T-helper 2 cell treated with Interferon-gamma antibody and Interleukin-4, amounts not matched to agents 5 μg/mL and 100 μg/mL, for 36 hours (primary cell): ENCODE data around the gene GINS1.

Experiments
- DNase-seq: peaks from one replicate; pipeline ENCODE4 v3.0.0; 2021; ENCODE audit warnings: low spot score
- H3K27ac Mint-ChIP-seq: one replicate; pipeline ENCODE4 v1.8.0; 2021; ENCODE audit warnings: mild to moderate bottlenecking, mixed read lengths
- H3K27me3 Mint-ChIP-seq: one replicate; pipeline ENCODE4 v1.8.0; 2021; ENCODE audit warnings: low read depth, mixed read lengths
- H3K36me3 Mint-ChIP-seq: one replicate; pipeline ENCODE4 v1.8.0; 2021; ENCODE audit warnings: low read depth, mixed read lengths
- H3K4me1 Mint-ChIP-seq: one replicate; pipeline ENCODE4 v1.8.0; 2021; ENCODE audit warnings: low read depth, mixed read lengths
- H3K4me3 Mint-ChIP-seq: one replicate; pipeline ENCODE4 v1.8.0; 2022; ENCODE audit warnings: mild to moderate bottlenecking, moderate library complexity, mixed read lengths
- H3K9me3 Mint-ChIP-seq: one replicate; pipeline ENCODE4 v1.8.0; 2021; ENCODE audit warnings: mixed read lengths

Gene GINS1

GRCh38 chr20:25483431-25484132, 76.1 kb downstream of the GINS1 start:
- H3K9me3 Mint-ChIP-seq, result no peaks in the 10 kb centered on the region
- no peaks in the 10 kb centered on the region for H3K27me3 Mint-ChIP-seq
- peaks cover 14% of the 10 kb centered on the region for H3K4me1 Mint-ChIP-seq
- no peaks in the 10 kb centered on the region for H3K36me3 Mint-ChIP-seq
- DNase-seq, result no peak
- no peak overlapping the region for H3K27ac Mint-ChIP-seq
- no peak overlapping the region for H3K4me3 Mint-ChIP-seq

GRCh38 chr20:25484224-25484846, 76.9 kb downstream of the GINS1 start:
- Mint-ChIP-seq H3K4me3 (no peak overlapping the region), H3K4me1 (peaks cover 14% of the 10 kb centered on the region), H3K36me3 (no peaks in the 10 kb centered on the region), H3K9me3 (no peaks in the 10 kb centered on the region), H3K27me3 (no peaks in the 10 kb centered on the region), H3K27ac (peak overlapping the region; percentile 3)
- no peak for DNase-seq

GRCh38 chr20:25484911-25485511, 77.5 kb downstream of the GINS1 start:
- Mint-ChIP-seq H3K4me1 (peaks cover 14% of the 10 kb centered on the region), H3K36me3 (no peaks in the 10 kb centered on the region), H3K4me3 (no peak overlapping the region), H3K27me3 (no peaks in the 10 kb centered on the region), H3K27ac (peak overlapping the region; percentile 3), H3K9me3 (no peaks in the 10 kb centered on the region)
- DNase-seq, result no peak

GRCh38 chr20:25485872-25486271, 78.4 kb downstream of the GINS1 start:
- Mint-ChIP-seq H3K4me1 (peaks cover 14% of the 10 kb centered on the region), H3K36me3 (no peaks in the 10 kb centered on the region), H3K27me3 (no peaks in the 10 kb centered on the region), H3K27ac (no peak overlapping the region), H3K9me3 (no peaks in the 10 kb centered on the region), H3K4me3 (no peak overlapping the region)
- DNase-seq, result no peak

- Mint-ChIP-seq H3K27ac (no peak overlapping the region), H3K4me3 (no peak overlapping the region), H3K36me3 (no peaks in the 10 kb centered on the region), H3K9me3 (no peaks in the 10 kb centered on the region), H3K4me1 (peaks cover 14% of the 10 kb centered on the region), H3K27me3 (no peaks in the 10 kb centered on the region)
- DNase-seq, result no peak
Observed at GRCh38 chr20:25486377-25486776, 78.9 kb downstream of the GINS1 start.

GRCh38 chr20:25487306-25487705, 79.8 kb downstream of the GINS1 start:
- no peaks in the 10 kb centered on the region for H3K9me3 Mint-ChIP-seq
- DNase-seq, result no peak
- H3K4me3 Mint-ChIP-seq, result no peak overlapping the region
- H3K4me1 Mint-ChIP-seq, result peaks cover 14% of the 10 kb centered on the region
- no peak overlapping the region for H3K27ac Mint-ChIP-seq
- no peaks in the 10 kb centered on the region for H3K36me3 Mint-ChIP-seq
- no peaks in the 10 kb centered on the region for H3K27me3 Mint-ChIP-seq

GRCh38 chr20:25487975-25488374, 80.5 kb downstream of the GINS1 start:
- H3K4me1 Mint-ChIP-seq, result peaks cover 14% of the 10 kb centered on the region
- H3K4me3 Mint-ChIP-seq, result no peak overlapping the region
- H3K9me3 Mint-ChIP-seq, result no peaks in the 10 kb centered on the region
- DNase-seq, result no peak
- H3K27me3 Mint-ChIP-seq, result no peaks in the 10 kb centered on the region
- H3K36me3 Mint-ChIP-seq, result no peaks in the 10 kb centered on the region
- no peak overlapping the region for H3K27ac Mint-ChIP-seq

- H3K27me3 Mint-ChIP-seq, result no peaks in the 10 kb centered on the region
Observed at GRCh38 chr20:25489221-25489871, 81.9 kb downstream of the GINS1 start.

GRCh38 chr20:25490656-25491445, 83.4 kb downstream of the GINS1 start:
- Mint-ChIP-seq H3K9me3 (no peaks in the 10 kb centered on the region), H3K4me1 (peaks cover 5% of the 10 kb centered on the region), H3K27ac (no peak overlapping the region), H3K27me3 (no peaks in the 10 kb centered on the region), H3K36me3 (no peaks in the 10 kb centered on the region), H3K4me3 (no peak overlapping the region)
- no peak for DNase-seq

More at GRCh38 chr20:25489221-25489871, 81.9 kb downstream of the GINS1 start:
- Mint-ChIP-seq H3K4me1 (peaks cover 14% of the 10 kb centered on the region), H3K36me3 (no peaks in the 10 kb centered on the region), H3K27ac (no peak overlapping the region), H3K4me3 (no peak overlapping the region), H3K9me3 (no peaks in the 10 kb centered on the region)
- no peak for DNase-seq

GRCh38 chr20:25491446-25492038, 84.1 kb downstream of the GINS1 start:
- DNase-seq, result no peak
- Mint-ChIP-seq H3K36me3 (no peaks in the 10 kb centered on the region), H3K27me3 (no peaks in the 10 kb centered on the region), H3K27ac (no peak overlapping the region), H3K9me3 (no peaks in the 10 kb centered on the region), H3K4me1 (peaks cover under 1% of the 10 kb centered on the region), H3K4me3 (no peak overlapping the region)

GRCh38 chr20:25493137-25493536, 85.7 kb downstream of the GINS1 start:
- Mint-ChIP-seq H3K27me3 (no peaks in the 10 kb centered on the region), H3K4me3 (no peak overlapping the region), H3K36me3 (no peaks in the 10 kb centered on the region), H3K9me3 (no peaks in the 10 kb centered on the region), H3K27ac (no peak overlapping the region), H3K4me1 (no peaks in the 10 kb centered on the region)
- DNase-seq, result no peak

- no peaks in the 10 kb centered on the region for H3K27me3 Mint-ChIP-seq
- no peak overlapping the region for H3K27ac Mint-ChIP-seq
Observed at GRCh38 chr20:25493748-25494505, 86.5 kb downstream of the GINS1 start.

More at GRCh38 chr20:25493748-25494505, 86.5 kb downstream of the GINS1 start:
- Mint-ChIP-seq H3K4me3 (no peak overlapping the region), H3K9me3 (no peaks in the 10 kb centered on the region), H3K4me1 (no peaks in the 10 kb centered on the region), H3K36me3 (no peaks in the 10 kb centered on the region)
- DNase-seq, result no peak
